Naive B cell (primary cell): ENCODE data around the gene CEBPE. TPM values are rescaled to one million over a fixed set of nuclear protein-coding genes. Genes with fewer than 3 reads are reported as not detected.

Source experiments
- ATAC-seq, 2 donors: fragments of 150-1000 bp; cut with Tn5 transposase; 2 replicates each; pipeline ENCODE4 v1.10.0; 2021; ENCODE audit warnings: low read depth in 2 of 2, mild to moderate bottlenecking in 2 of 2, moderate library complexity in 2 of 2
- DNase-seq: peaks from one replicate; pipeline ENCODE4 v3.0.0; 2022
- H3K27ac Mint-ChIP-seq, 6 donors: one replicate each; pipeline ENCODE4 v1.8.0; 2020 to 2022; ENCODE audit warnings: mild to moderate bottlenecking in 6 of 6, mixed read lengths in 6 of 6, moderate library complexity in 5 of 6, inconsistent platforms in 2 of 6
- H3K27me3 Mint-ChIP-seq, 3 donors: one replicate each; pipeline ENCODE4 v1.8.0; 2021 to 2022; ENCODE audit warnings: mixed read lengths in 3 of 3, mild to moderate bottlenecking in 1 of 3
- H3K36me3 Mint-ChIP-seq, 2 donors: one replicate each; pipeline ENCODE4 v1.8.0; 2020 to 2022; ENCODE audit warnings: mixed read lengths in 2 of 2, inconsistent platforms in 1 of 2, mild to moderate bottlenecking in 1 of 2
- H3K4me1 Mint-ChIP-seq, 3 donors: one replicate each; pipeline ENCODE4 v1.8.0; 2020 to 2022; ENCODE audit warnings: mixed read lengths in 3 of 3, inconsistent platforms in 1 of 3, mild to moderate bottlenecking in 1 of 3, moderate library complexity in 1 of 3
- H3K4me3 Mint-ChIP-seq, 8 donors: one replicate each; pipeline ENCODE4 v1.8.0; 2020 to 2022; ENCODE audit warnings: mild to moderate bottlenecking in 8 of 8, mixed read lengths in 8 of 8, moderate library complexity in 8 of 8, inconsistent platforms in 2 of 8
- H3K9me3 Mint-ChIP-seq, 7 donors: one replicate each; pipeline ENCODE4 v1.8.0; 2020 to 2022; ENCODE audit warnings: mixed read lengths in 7 of 7, mild to moderate bottlenecking in 5 of 7, inconsistent platforms in 2 of 7, moderate library complexity in 1 of 7
- polyA plus RNA-seq, 6 donors: library from polyadenylated mRNA; unstranded; fragments of 300-500 nt; fragmentation: Illumina TruSeq; gene quantifications; one replicate each; pipeline ENCODE4 v1.2.3, GENCODE V29; 2021; ENCODE audit warnings: low read depth in 6 of 6

CEBPE gene
- polyA plus RNA-seq, 6 donors from 2014 or later = 0.32 to 0.61 (median 0.44) TPM; not detected in 2

GRCh38 chr14:23125011-23125410 lies 6.0 kb upstream of the CEBPE start:
- no peak overlapping the region for H3K4me3 Mint-ChIP-seq
- no peaks in the 10 kb centered on the region for H3K9me3 Mint-ChIP-seq
- H3K27ac Mint-ChIP-seq = peak overlapping the region in 2 of 6 donors; percentile 13 to 30
- peaks cover 0 to 8% (median 0%) of the 10 kb centered on the region in 3 donors for H3K27me3 Mint-ChIP-seq
- no peaks in the 10 kb centered on the region for H3K36me3 Mint-ChIP-seq
- no peak for DNase-seq
- H3K4me1 Mint-ChIP-seq = peaks cover 26 to 34% (median 29%) of the 10 kb centered on the region in 3 donors
- no peak for ATAC-seq

- H3K4me1 Mint-ChIP-seq = peaks cover 31 to 40% (median 32%) of the 10 kb centered on the region in 3 donors
- no peaks in the 10 kb centered on the region for H3K36me3 Mint-ChIP-seq
- peaks cover 0 to 8% (median 0%) of the 10 kb centered on the region in 3 donors for H3K27me3 Mint-ChIP-seq
- H3K4me3 Mint-ChIP-seq = no peak overlapping the region
- H3K27ac Mint-ChIP-seq = peak overlapping the region in 1 of 6 donors; percentile 91
- DNase-seq (no peak), ATAC-seq (no peak)
- no peaks in the 10 kb centered on the region for H3K9me3 Mint-ChIP-seq
These were observed 5.4 kb upstream of the CEBPE start for GRCh38 chr14:23124337-23124954.

- ATAC-seq (no peak), DNase-seq (no peak)
- peak overlapping the region in 4 of 6 donors; percentile 19 to 91 (median 36) for H3K27ac Mint-ChIP-seq
- peak overlapping the region in 1 of 8 donors; percentile 69 for H3K4me3 Mint-ChIP-seq
- H3K9me3 Mint-ChIP-seq = no peaks in the 10 kb centered on the region
- no peaks in the 10 kb centered on the region for H3K27me3 Mint-ChIP-seq
- H3K36me3 Mint-ChIP-seq = no peaks in the 10 kb centered on the region
- H3K4me1 Mint-ChIP-seq = peaks cover 35 to 42% (median 41%) of the 10 kb centered on the region in 3 donors
These were observed 4.4 kb upstream of the CEBPE start for GRCh38 chr14:23123419-23123818.

- peaks cover 30 to 37% (median 34%) of the 10 kb centered on the region in 3 donors for H3K4me1 Mint-ChIP-seq
- no peaks in the 10 kb centered on the region for H3K27me3 Mint-ChIP-seq
- H3K36me3 Mint-ChIP-seq = no peaks in the 10 kb centered on the region
- H3K27ac Mint-ChIP-seq = peak overlapping the region in 3 of 6 donors; percentile 26 to 96 (median 42)
- no peak for DNase-seq
- H3K4me3 Mint-ChIP-seq = peak overlapping the region in 3 of 8 donors; percentile 37 to 83 (median 57)
- ATAC-seq = no peak
- no peaks in the 10 kb centered on the region for H3K9me3 Mint-ChIP-seq
These were observed 3.0 kb upstream of the CEBPE start for GRCh38 chr14:23122086-23122485.

GRCh38 chr14:23121361-23121771 lies 2.3 kb upstream of the CEBPE start:
- no peaks in the 10 kb centered on the region for H3K9me3 Mint-ChIP-seq

GRCh38 chr14:23120541-23121251 lies 1.6 kb upstream of the CEBPE start:
- Mint-ChIP-seq H3K36me3 (no peaks in the 10 kb centered on the region), H3K4me1 (peaks cover 30 to 37% (median 34%) of the 10 kb centered on the region in 3 donors), H3K4me3 (peak overlapping the region in 7 of 8 donors; percentile 73 to 91 (median 85)), H3K9me3 (no peaks in the 10 kb centered on the region), H3K27me3 (peaks cover 2 to 7% (median 5%) of the 10 kb centered on the region in 3 donors), H3K27ac (peak overlapping the region; percentile 41 to 97 (median 93))
- peak; percentile 65 to 69 for ATAC-seq
- peak; percentile 71 for DNase-seq

More at GRCh38 chr14:23121361-23121771, 2.3 kb upstream of the CEBPE start:
- Mint-ChIP-seq H3K27ac (peak overlapping the region; percentile 79 to 96 (median 92)), H3K4me3 (peak overlapping the region in 7 of 8 donors; percentile 73 to 91 (median 85)), H3K36me3 (no peaks in the 10 kb centered on the region), H3K27me3 (peaks cover 0 to 2% (median 0%) of the 10 kb centered on the region in 3 donors), H3K4me1 (peaks cover 30 to 37% (median 34%) of the 10 kb centered on the region in 3 donors)
- DNase-seq (peak; percentile 31), ATAC-seq (peak; percentile 35 to 41)

GRCh38 chr14:23119363-23120327 lies 590 bp upstream of the CEBPE start:
- Mint-ChIP-seq H3K4me1 (peaks cover 30 to 37% (median 34%) of the 10 kb centered on the region in 3 donors), H3K27me3 (peaks cover 7 to 13% (median 12%) of the 10 kb centered on the region in 3 donors), H3K4me3 (peak overlapping the region; percentile 22 to 91 (median 84)), H3K36me3 (no peaks in the 10 kb centered on the region), H3K27ac (peak overlapping the region; percentile 70 to 97 (median 93)), H3K9me3 (no peaks in the 10 kb centered on the region)
- peak; percentile 78 to 79 for ATAC-seq
- peak; percentile 61 for DNase-seq

- DNase-seq = no peak
- no peak for ATAC-seq
- Mint-ChIP-seq H3K4me3 (no peak overlapping the region), H3K27me3 (peaks cover 13 to 21% (median 18%) of the 10 kb centered on the region in 3 donors), H3K36me3 (no peaks in the 10 kb centered on the region), H3K9me3 (no peaks in the 10 kb centered on the region), H3K4me1 (peaks cover 30 to 37% (median 34%) of the 10 kb centered on the region in 3 donors), H3K27ac (peak overlapping the region in 1 of 6 donors; percentile 56)
These were observed 1.6 kb downstream of the CEBPE start for GRCh38 chr14:23117371-23118020.

GRCh38 chr14:23115918-23116317 lies 3.1 kb downstream of the CEBPE start:
- Mint-ChIP-seq H3K27me3 (peaks cover 13 to 21% (median 18%) of the 10 kb centered on the region in 3 donors), H3K27ac (peak overlapping the region in 1 of 6 donors; percentile 62)

GRCh38 chr14:23115039-23115731 lies 3.9 kb downstream of the CEBPE start:
- no peak for ATAC-seq
- Mint-ChIP-seq H3K4me1 (peaks cover 11 to 19% (median 15%) of the 10 kb centered on the region in 3 donors), H3K27me3 (peaks cover 13 to 21% (median 18%) of the 10 kb centered on the region in 3 donors), H3K9me3 (no peaks in the 10 kb centered on the region), H3K27ac (no peak overlapping the region), H3K36me3 (no peaks in the 10 kb centered on the region), H3K4me3 (peak overlapping the region in 1 of 8 donors; percentile 47)
- DNase-seq = no peak

More at GRCh38 chr14:23115918-23116317, 3.1 kb downstream of the CEBPE start:
- no peak for ATAC-seq
- peaks cover 19 to 26% (median 22%) of the 10 kb centered on the region in 3 donors for H3K4me1 Mint-ChIP-seq
- no peaks in the 10 kb centered on the region for H3K9me3 Mint-ChIP-seq
- H3K4me3 Mint-ChIP-seq = no peak overlapping the region
- no peaks in the 10 kb centered on the region for H3K36me3 Mint-ChIP-seq
- DNase-seq = no peak

GRCh38 chr14:23114669-23115038 lies 4.4 kb downstream of the CEBPE start:
- Mint-ChIP-seq H3K36me3 (no peaks in the 10 kb centered on the region), H3K27ac (no peak overlapping the region), H3K9me3 (no peaks in the 10 kb centered on the region), H3K27me3 (peaks cover 13 to 21% (median 18%) of the 10 kb centered on the region in 3 donors), H3K4me3 (no peak overlapping the region), H3K4me1 (peaks cover 8 to 14% (median 9%) of the 10 kb centered on the region in 3 donors)
- ATAC-seq (no peak), DNase-seq (no peak)

- peaks cover 13 to 21% (median 18%) of the 10 kb centered on the region in 3 donors for H3K27me3 Mint-ChIP-seq
- peaks cover 4 to 8% (median 5%) of the 10 kb centered on the region in 3 donors for H3K4me1 Mint-ChIP-seq
- no peaks in the 10 kb centered on the region for H3K36me3 Mint-ChIP-seq
- DNase-seq (no peak), ATAC-seq (no peak)
- H3K27ac Mint-ChIP-seq = peak overlapping the region in 1 of 6 donors; percentile 69
- no peak overlapping the region for H3K4me3 Mint-ChIP-seq
- no peaks in the 10 kb centered on the region for H3K9me3 Mint-ChIP-seq
These were observed 5.0 kb downstream of the CEBPE start for GRCh38 chr14:23114120-23114458.
